Measurements from ENCODE around the gene CLDN5.

DNA sequence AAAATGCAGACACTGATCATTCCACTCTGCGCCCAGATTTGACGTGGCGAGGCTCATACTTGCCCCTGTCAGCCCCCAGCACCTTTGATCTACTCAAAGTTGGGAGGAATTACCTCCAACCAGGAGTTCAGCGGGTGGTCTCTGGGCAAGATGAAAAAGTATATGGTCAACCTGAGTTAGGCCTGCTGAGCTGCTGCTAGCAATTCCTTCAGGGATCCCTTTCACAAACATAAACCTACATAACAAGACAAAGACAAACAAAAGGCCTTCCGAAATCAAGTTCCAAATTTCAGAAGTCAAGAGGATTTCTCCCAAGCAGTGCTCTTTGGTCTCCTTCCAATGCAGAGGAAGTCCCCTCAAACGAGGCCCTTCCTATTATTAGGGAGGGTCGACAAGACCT lies 20.8 kb downstream of the CLDN5 start:
- TF ChIP-seq, protein P1, sequence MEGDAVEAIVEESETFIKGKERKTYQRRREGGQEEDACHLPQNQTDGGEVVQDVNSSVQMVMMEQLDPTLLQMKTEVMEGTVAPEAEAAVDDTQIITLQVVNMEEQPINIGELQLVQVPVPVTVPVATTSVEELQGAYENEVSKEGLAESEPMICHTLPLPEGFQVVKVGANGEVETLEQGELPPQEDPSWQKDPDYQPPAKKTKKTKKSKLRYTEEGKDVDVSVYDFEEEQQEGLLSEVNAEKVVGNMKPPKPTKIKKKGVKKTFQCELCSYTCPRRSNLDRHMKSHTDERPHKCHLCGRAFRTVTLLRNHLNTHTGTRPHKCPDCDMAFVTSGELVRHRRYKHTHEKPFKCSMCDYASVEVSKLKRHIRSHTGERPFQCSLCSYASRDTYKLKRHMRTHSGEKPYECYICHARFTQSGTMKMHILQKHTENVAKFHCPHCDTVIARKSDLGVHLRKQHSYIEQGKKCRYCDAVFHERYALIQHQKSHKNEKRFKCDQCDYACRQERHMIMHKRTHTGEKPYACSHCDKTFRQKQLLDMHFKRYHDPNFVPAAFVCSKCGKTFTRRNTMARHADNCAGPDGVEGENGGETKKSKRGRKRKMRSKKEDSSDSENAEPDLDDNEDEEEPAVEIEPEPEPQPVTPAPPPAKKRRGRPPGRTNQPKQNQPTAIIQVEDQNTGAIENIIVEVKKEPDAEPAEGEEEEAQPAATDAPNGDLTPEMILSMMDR (IDR thresholded peaks at IDR 0.05): no peak
- TF ChIP-seq POLR2A (IDR thresholded peaks at IDR 0.05) (no peak), POLR2AphosphoS5 (IDR thresholded peaks at IDR 0.05) (no peak)

Measured in sigmoid colon (tissue), 4 donors.